Testis (tissue), 3 donors: ENCODE results near the gene CCNJ. TPM values are rescaled to one million over a fixed set of nuclear protein-coding genes. Genes with fewer than 3 reads are reported as not detected.
"Not testable (repeated sequence)": the region's sequence is repeated elsewhere in the genome, so short reads cannot be mapped to it uniquely, and the experiment has no call there.

ENCODE experiments used
- DNase-seq: peaks from one replicate; pipeline ENCODE4 v3.0.0-alpha.2; 2019
- H3K27ac ChIP-seq, 2 donors: fragments of 200-600 bp; sonication (generic); one replicate each; pipeline ENCODE4 v1.5.1; 2019
- H3K27me3 ChIP-seq: fragments of 200-600 bp; sonication (generic); one replicate; pipeline ENCODE4 v1.5.1; 2019
- H3K36me3 ChIP-seq: fragments of 200-600 bp; sonication (generic); one replicate; pipeline ENCODE4 v1.5.1; 2017; ENCODE audit warnings: low read depth; ENCODE audit errors: missing control alignments
- H3K4me1 ChIP-seq: fragments of 200-600 bp; sonication (generic); one replicate; pipeline ENCODE4 v1.5.1; 2019
- H3K4me3 ChIP-seq, 2 donors: fragments of 200-600 bp; sonication (generic); one replicate each; pipeline ENCODE4 v1.5.1; 2017 to 2019
- H3K9me3 ChIP-seq: fragments of 200-600 bp; sonication (generic); one replicate; pipeline ENCODE4 v1.5.1; 2017
- CTCF ChIP-seq, 3 experiments: fragments of 450-650 bp in 2 of 3; fragments of 200-600 bp in 1 of 3; sonication (generic) in 1 of 3; IDR thresholded peaks; one replicate each; pipeline ENCODE4 v1.5.1; 2016 to 2019; ENCODE audit warnings: antibody characterized with exemption in 3 of 3, mild to moderate bottlenecking in 2 of 3, moderate library complexity in 1 of 3
- POLR2A ChIP-seq: fragments of 450-650 bp; IDR thresholded peaks from one replicate; pipeline ENCODE4 v1.6.1; 2017; ENCODE audit warnings: antibody characterized with exemption, mild to moderate bottlenecking, moderate library complexity
- WGBS, 2 donors: methylation state at CpG; one replicate each; pipeline ENCODE4 v1.1.5; 2018; 5-methylcytosine and 5-hydroxymethylcytosine counted together
- intact Hi-C: fragments of 100-400 bp; cut with DNase I; formaldehyde crosslinking; loops from one replicate; pipeline ENCODE4 v1.15.1; 2023; ENCODE audit warnings: low total_unique reads
- polyA plus RNA-seq: library from polyadenylated mRNA; stranded (reverse); fragments of 350-450 nt; fragmentation: Illumina TruSeq; extraction: RNeasy Lipid Tissue Mini Kit (QIAGEN cat#74804); gene quantifications from one replicate; pipeline ENCODE4 v1.2.3, GENCODE V29; 2014; ENCODE audit warnings: low read depth, low replicate concordance; ENCODE audit not compliant: insufficient read depth
- total RNA-seq, 2 donors: library from RNA; depleted of rRNA; stranded (reverse); fragments of >200 nt; gene quantifications; one replicate each; pipeline ENCODE4 v1.2.3, GENCODE V29; 2016

The CCNJ gene
- total and polyA plus RNA-seq, 3 donors from 2014 or later: 7.0 to 8.1 (median 7.7) TPM

GRCh38 chr10:96044736-96045135, 1.4 kb downstream of the CCNJ start:
- TF ChIP-seq POLR2A (no peak), CTCF (IDR thresholded peaks at IDR 0.05) (no peak)
- Histone ChIP-seq H3K4me3 (peak overlapping the region; percentile 78 to 89), H3K9me3 (no peaks in the 10 kb centered on the region), H3K4me1 (peaks cover 10% of the 10 kb centered on the region), H3K36me3 (no peaks in the 10 kb centered on the region), H3K27me3 (no peaks in the 10 kb centered on the region), H3K27ac (peak overlapping the region; percentile 92 to 93)
- peak; percentile 33 for DNase-seq
- intact Hi-C loops: no loop called here
- WGBS, 2 donors: 30 to 34% methylated on average over 8 of the region's 8 CpGs

DNA sequence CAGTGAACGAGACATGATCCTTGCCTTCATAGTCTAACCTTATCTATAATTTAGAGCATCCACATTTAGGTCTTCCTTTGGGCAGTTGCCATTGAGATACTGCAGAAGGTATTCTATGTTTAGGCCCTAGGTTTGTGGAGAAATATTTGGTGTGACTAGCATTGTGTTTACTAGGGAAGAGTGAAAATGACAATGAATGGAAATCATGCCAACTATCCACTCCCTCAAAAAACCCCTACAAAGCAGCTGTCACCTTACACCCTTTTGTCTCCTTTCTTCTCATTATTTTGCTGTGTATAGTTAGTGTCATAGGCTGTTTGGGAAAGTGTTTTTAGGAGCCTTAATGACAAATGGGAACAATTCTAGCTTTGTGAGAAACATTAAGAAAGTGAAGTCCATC, 3.2 kb downstream of the CCNJ start:
- 81 to 82% methylated on average over 1 of the region's 1 CpG for WGBS, 2 donors

DNA sequence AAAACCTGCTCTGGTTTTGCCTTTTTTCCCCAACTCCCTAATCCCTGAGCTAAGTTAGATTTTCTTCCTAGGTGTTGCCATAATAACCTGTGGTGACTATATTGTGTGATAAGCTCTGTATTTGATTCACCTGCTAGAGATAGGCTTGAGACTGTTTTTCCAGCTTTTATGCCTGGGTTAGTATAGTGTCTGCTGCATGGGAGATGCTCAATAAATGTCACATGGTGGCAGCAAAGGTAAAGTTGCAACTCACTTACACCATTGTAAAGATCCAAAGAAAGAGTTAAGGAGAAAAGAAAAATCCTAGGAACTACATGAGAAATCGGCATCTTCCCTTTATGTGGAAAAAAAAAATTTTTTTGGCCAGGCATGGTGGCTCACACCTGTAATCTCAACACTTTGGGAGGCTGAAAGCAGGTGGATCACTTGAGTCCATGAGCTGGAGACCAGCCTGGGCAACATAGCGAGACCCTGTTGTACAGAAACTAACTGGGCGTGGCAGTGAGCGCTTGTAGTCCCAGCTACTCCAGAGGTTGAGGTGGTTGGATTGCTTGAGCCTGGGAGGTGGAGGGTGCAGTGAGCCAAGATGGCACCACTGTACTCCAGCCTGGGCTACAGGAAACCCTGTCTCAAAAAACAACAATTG, 3.7 kb downstream of the CCNJ start:
- 94 to 95% methylated on average over 4 of the region's 4 CpGs for WGBS, 2 donors
- no peak for DNase-seq
- Histone ChIP-seq H3K27ac (no peak overlapping the region), H3K4me3 (no peak overlapping the region), H3K4me1 (peaks cover 10% of the 10 kb centered on the region), H3K27me3 (no peaks in the 10 kb centered on the region), H3K36me3 (no peaks in the 10 kb centered on the region), H3K9me3 (no peaks in the 10 kb centered on the region)
- intact Hi-C loops: no loop called here
- TF ChIP-seq POLR2A (no peak), CTCF (IDR thresholded peaks at IDR 0.05) (no peak)

More for the DNA sequence above, 3.2 kb downstream of the CCNJ start:
- H3K4me1 ChIP-seq: peaks cover 10% of the 10 kb centered on the region
- TF ChIP-seq POLR2A (no peak), CTCF (IDR thresholded peaks at IDR 0.05) (no peak)
- H3K4me3 ChIP-seq: no peak overlapping the region
- no peaks in the 10 kb centered on the region for H3K27me3 ChIP-seq
- no peaks in the 10 kb centered on the region for H3K36me3 ChIP-seq
- intact Hi-C loops: no loop called here
- H3K9me3 ChIP-seq: no peaks in the 10 kb centered on the region
- DNase-seq: no peak
- no peak overlapping the region for H3K27ac ChIP-seq

DNA sequence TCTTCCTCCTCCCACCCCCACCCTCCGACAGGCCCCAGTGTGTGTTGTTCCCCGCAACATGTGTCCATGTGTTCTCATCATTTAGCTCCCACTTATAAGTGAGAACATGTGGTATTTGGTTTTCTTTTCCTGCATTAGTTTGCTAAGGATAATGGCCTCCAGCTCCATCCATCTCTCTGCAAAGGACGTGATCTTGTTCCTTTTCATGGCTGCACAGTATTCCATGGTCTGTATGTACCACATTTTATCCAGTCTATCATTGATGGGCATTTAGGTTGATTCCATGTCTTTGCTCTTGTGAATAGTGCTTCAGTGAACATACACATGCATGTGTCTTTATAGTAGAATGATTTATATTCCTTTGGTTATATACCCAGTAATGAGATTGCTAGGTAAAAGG, 4.5 kb downstream of the CCNJ start:
- H3K27ac ChIP-seq, H3K9me3 ChIP-seq, H3K36me3 ChIP-seq, DNase-seq, H3K27me3 ChIP-seq, H3K4me3 ChIP-seq, intact Hi-C loops: not testable (repeated sequence)
- H3K4me1 ChIP-seq: peaks cover 10% of the 10 kb centered on the region
- 91 to 100% methylated on average over 2 to 3 of the region's 3 CpGs for WGBS, 2 donors

- TF ChIP-seq CTCF (IDR thresholded peaks at IDR 0.05): no peak
- TF ChIP-seq POLR2A: no peak
- Histone ChIP-seq H3K4me3 (no peak overlapping the region), H3K36me3 (no peaks in the 10 kb centered on the region), H3K4me1 (peaks cover 10% of the 10 kb centered on the region), H3K9me3 (no peaks in the 10 kb centered on the region), H3K27me3 (no peaks in the 10 kb centered on the region), H3K27ac (no peak overlapping the region)
- DNase-seq: no peak
- 84 to 89% methylated on average over 2 of the region's 2 CpGs for WGBS, 2 donors
- intact Hi-C loops: no loop called here
Observed at GRCh38 chr10:96049340-96049739, 6.0 kb downstream of the CCNJ start.
